Measurements from ENCODE around the gene CCR7. TPM values are rescaled to one million over a fixed set of nuclear protein-coding genes. Genes with fewer than 3 reads are reported as not detected.

The CCR7 gene
- polyA plus RNA-seq, 2 donors: 0.16 to 0.54 TPM

DNA sequence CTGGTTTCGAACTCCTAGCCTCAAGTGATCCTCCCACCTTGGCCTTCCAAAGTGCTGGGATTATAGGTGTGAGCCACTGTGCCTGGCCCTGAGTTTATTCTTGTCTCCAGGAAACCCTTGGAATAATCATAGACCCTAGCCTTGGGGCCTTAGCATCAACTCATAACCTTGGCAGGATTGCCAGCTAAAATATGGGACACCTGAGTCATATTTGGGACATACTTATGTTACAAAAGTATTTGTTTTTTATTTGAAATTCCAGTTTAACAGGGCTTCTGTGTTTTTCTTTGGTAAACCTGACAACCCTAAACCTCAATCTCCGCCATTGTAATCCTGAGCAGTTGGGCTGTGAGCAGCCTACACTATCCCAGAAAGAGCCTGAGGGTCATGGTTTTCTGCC is 35.3 kb downstream of the CCR7 start:
- Histone ChIP-seq H3K36me3 (ENCODE audit: control insufficient read depth in 2 of 2, insufficient read depth in 2 of 2, low read length in 1 of 2) (no peaks in the 10 kb centered on the region), H3K9me3 (ENCODE audit: control insufficient read depth in 2 of 2, insufficient read depth in 1 of 2, low read depth in 1 of 2, low read length in 1 of 2) (no peaks in the 10 kb centered on the region), H3K4me1 (ENCODE audit: control insufficient read depth in 2 of 2, insufficient read depth in 2 of 2, low read length in 1 of 2) (peaks cover 0 to 16% of the 10 kb centered on the region in 2 donors), H3K27me3 (ENCODE audit: control insufficient read depth in 1 of 2, insufficient read depth in 2 of 2, low read length in 2 of 2) (no peaks in the 10 kb centered on the region), H3K27ac (ENCODE audit: low read depth in 2 of 2, low read length in 1 of 2) (peak overlapping the region in 1 of 2 donors; percentile 80), H3K4me3 (ENCODE audit: low read depth in 1 of 2, low read length in 2 of 2) (no peak overlapping the region)
- 73 to 78% methylated on average over 2 of the region's 2 CpGs for WGBS, 2 donors

- Histone ChIP-seq H3K4me3 (ENCODE audit: low read depth in 1 of 2, low read length in 2 of 2) (no peak overlapping the region), H3K27ac (ENCODE audit: low read depth in 2 of 2, low read length in 1 of 2) (peak overlapping the region in 1 of 2 donors; percentile 7), H3K9me3 (ENCODE audit: control insufficient read depth in 2 of 2, insufficient read depth in 1 of 2, low read depth in 1 of 2, low read length in 1 of 2) (no peaks in the 10 kb centered on the region), H3K27me3 (ENCODE audit: control insufficient read depth in 1 of 2, insufficient read depth in 2 of 2, low read length in 2 of 2) (no peaks in the 10 kb centered on the region), H3K36me3 (ENCODE audit: control insufficient read depth in 2 of 2, insufficient read depth in 2 of 2, low read length in 1 of 2) (no peaks in the 10 kb centered on the region), H3K4me1 (ENCODE audit: control insufficient read depth in 2 of 2, insufficient read depth in 2 of 2, low read length in 1 of 2) (peaks cover 0 to 16% of the 10 kb centered on the region in 2 donors)
- WGBS, 2 donors: 60 to 64% methylated on average over 10 of the region's 10 CpGs
Observed at GRCh38 chr17:40528692-40529417, 36.4 kb downstream of the CCR7 start.

DNA sequence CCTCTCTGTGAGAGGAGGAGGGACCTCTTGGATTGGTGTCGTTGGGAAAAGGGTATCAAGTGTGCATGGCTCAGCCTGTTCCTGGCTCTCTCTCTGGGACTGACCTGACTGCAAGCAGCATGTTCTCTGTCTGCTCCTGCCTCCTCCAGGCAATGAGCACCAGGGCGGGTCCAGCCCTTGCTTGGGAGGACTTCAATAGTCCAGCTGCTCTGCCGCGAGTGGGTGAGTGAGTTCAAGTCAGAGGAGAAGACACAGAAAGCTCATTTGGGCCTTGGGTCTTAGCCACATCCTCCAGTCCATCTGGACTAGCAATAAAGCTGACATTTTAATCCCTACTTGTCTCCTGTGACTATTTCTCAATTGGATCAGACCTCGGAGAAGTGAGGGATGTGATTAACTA is 38.6 kb downstream of the CCR7 start:
- no peaks in the 10 kb centered on the region for H3K9me3 ChIP-seq (ENCODE audit: control insufficient read depth in 2 of 2, insufficient read depth in 1 of 2, low read depth in 1 of 2, low read length in 1 of 2)
- no peak overlapping the region for H3K4me3 ChIP-seq (ENCODE audit: low read depth in 1 of 2, low read length in 2 of 2)
- no peaks in the 10 kb centered on the region for H3K27me3 ChIP-seq (ENCODE audit: control insufficient read depth in 1 of 2, insufficient read depth in 2 of 2, low read length in 2 of 2)
- no peaks in the 10 kb centered on the region for H3K36me3 ChIP-seq (ENCODE audit: control insufficient read depth in 2 of 2, insufficient read depth in 2 of 2, low read length in 1 of 2)
- peaks cover 0 to 21% of the 10 kb centered on the region in 2 donors for H3K4me1 ChIP-seq (ENCODE audit: control insufficient read depth in 2 of 2, insufficient read depth in 2 of 2, low read length in 1 of 2)
- WGBS, 2 donors: 44 to 46% methylated on average over 5 of the region's 5 CpGs
- H3K27ac ChIP-seq (ENCODE audit: low read depth in 2 of 2, low read length in 1 of 2): no peak overlapping the region

DNA sequence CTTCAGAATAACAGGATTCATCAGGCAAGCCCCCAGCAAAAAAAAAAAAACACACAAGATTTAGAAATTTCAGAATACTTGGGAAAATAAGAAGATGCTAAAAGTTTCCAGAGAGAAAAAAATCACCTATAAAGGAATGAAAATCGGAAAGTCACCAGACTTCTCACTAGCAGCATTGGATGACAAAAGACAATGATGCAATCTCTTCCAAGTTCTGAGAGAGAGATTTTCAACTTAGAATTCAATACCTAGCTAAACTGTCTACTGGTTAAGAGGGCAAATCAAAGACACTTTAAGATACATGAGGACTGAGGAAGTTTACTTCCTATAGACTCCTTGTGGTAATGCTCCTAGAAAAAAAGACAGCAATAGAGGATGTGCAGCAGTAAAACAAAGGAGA is 40.0 kb downstream of the CCR7 start:
- Histone ChIP-seq H3K27me3 (ENCODE audit: control insufficient read depth in 1 of 2, insufficient read depth in 2 of 2, low read length in 2 of 2) (no peaks in the 10 kb centered on the region), H3K27ac (ENCODE audit: low read depth in 2 of 2, low read length in 1 of 2) (no peak overlapping the region), H3K4me3 (ENCODE audit: low read depth in 1 of 2, low read length in 2 of 2) (no peak overlapping the region), H3K4me1 (ENCODE audit: control insufficient read depth in 2 of 2, insufficient read depth in 2 of 2, low read length in 1 of 2) (peaks cover 0 to 17% of the 10 kb centered on the region in 2 donors), H3K9me3 (ENCODE audit: control insufficient read depth in 2 of 2, insufficient read depth in 1 of 2, low read depth in 1 of 2, low read length in 1 of 2) (no peaks in the 10 kb centered on the region), H3K36me3 (ENCODE audit: control insufficient read depth in 2 of 2, insufficient read depth in 2 of 2, low read length in 1 of 2) (no peaks in the 10 kb centered on the region)
- WGBS, 2 donors: 93% methylated on average over 1 of the region's 1 CpG

DNA sequence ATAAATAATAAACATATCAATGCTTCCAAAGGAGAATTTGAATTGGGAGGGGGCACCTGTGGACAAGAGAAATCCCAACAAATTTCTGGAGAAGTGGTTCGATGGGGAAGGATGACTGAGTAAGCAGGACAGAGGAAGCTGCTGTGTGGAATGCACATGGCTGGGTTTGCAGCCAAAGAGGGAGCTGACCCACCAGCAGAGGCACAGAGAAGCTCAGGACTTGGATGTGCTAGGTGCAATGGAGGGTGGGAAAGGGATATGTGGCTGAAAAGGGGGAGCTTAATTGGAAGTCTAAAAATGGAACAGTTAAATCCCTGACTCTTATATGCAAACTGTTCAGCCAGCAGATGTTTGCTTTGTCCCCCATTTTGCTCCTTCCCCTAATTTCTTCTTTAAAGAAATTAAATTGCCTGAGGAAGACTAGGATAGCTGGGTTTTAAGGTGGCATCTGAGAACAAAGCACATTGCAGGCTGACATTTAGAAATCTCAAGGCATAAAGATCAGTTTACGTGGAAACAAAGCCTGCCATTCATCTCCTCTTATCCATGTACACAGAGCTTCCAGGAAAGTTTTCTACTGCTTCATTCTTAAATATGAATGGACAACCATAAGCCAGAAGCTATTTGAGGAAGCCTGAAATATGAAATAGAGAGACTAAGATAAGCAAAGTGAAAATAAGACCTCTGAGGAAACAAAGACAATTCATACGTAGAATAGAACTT is 40.9 kb downstream of the CCR7 start:
- Histone ChIP-seq H3K4me3 (ENCODE audit: low read depth in 1 of 2, low read length in 2 of 2) (no peak overlapping the region), H3K4me1 (ENCODE audit: control insufficient read depth in 2 of 2, insufficient read depth in 2 of 2, low read length in 1 of 2) (peaks cover 0 to 21% of the 10 kb centered on the region in 2 donors), H3K27me3 (ENCODE audit: control insufficient read depth in 1 of 2, insufficient read depth in 2 of 2, low read length in 2 of 2) (no peaks in the 10 kb centered on the region), H3K9me3 (ENCODE audit: control insufficient read depth in 2 of 2, insufficient read depth in 1 of 2, low read depth in 1 of 2, low read length in 1 of 2) (no peaks in the 10 kb centered on the region), H3K36me3 (ENCODE audit: control insufficient read depth in 2 of 2, insufficient read depth in 2 of 2, low read length in 1 of 2) (no peaks in the 10 kb centered on the region), H3K27ac (ENCODE audit: low read depth in 2 of 2, low read length in 1 of 2) (peak overlapping the region; percentile 9 to 61)
- 43 to 49% methylated on average over 3 of the region's 3 CpGs for WGBS, 2 donors

DNA sequence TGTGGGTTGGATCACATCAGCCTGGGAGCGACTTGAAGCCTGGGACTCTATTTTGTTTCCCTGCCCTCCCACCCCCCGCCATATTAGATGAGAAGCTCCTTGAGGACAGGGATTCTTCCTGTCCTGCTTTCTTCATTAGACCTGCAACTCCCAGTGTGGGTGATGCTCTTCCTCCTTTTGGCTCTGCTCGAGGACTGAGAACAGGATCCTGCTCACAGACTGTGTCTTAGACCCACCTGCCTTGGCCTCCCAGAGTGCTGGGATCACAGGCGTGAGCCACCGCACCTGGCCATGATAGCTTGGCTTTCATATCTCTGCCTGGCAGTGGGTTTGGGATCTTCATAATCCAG is 42.3 kb downstream of the CCR7 start:
- Histone ChIP-seq H3K4me3 (ENCODE audit: low read depth in 1 of 2, low read length in 2 of 2) (no peak overlapping the region), H3K27ac (ENCODE audit: low read depth in 2 of 2, low read length in 1 of 2) (peak overlapping the region; percentile 88 to 89), H3K27me3 (ENCODE audit: control insufficient read depth in 1 of 2, insufficient read depth in 2 of 2, low read length in 2 of 2) (no peaks in the 10 kb centered on the region), H3K9me3 (ENCODE audit: control insufficient read depth in 2 of 2, insufficient read depth in 1 of 2, low read depth in 1 of 2, low read length in 1 of 2) (no peaks in the 10 kb centered on the region), H3K36me3 (ENCODE audit: control insufficient read depth in 2 of 2, insufficient read depth in 2 of 2, low read length in 1 of 2) (no peaks in the 10 kb centered on the region), H3K4me1 (ENCODE audit: control insufficient read depth in 2 of 2, insufficient read depth in 2 of 2, low read length in 1 of 2) (peaks cover 0 to 28% of the 10 kb centered on the region in 2 donors)
- WGBS, 2 donors: 75 to 86% methylated on average over 5 of the region's 5 CpGs

DNA sequence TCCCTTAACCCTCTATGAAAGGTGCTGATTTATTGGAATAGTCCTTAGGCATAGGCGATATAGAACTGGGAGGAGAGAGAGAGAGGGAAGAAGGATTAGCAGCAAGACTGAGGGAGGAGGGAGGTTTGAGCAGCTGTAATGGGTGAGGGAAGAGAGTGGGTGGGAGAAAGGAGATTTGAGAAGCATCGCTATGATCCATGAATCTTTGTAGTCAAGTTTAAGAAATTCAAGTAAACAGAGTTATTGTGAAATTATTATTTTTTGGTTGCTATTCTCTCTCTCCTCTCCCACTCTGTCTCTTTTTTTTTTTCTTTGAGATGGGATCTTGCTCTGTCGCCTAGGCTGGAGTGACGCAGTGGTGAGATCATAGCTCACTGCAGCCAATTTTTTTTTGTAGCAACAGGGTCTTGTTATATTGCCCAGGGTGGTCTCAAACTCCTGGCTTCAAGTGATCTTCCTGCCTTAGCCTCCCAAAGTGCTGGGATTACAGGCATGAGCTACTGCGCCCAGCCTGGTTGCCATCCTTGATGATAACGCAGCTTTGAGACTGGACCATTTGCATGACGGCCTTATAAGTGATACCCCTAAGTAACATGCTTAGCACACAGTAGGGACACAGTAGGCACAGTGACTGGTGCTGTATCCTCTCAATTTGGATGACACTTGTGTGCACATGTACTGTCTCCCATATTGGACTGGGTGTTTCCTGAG is 42.9 kb downstream of the CCR7 start:
- Histone ChIP-seq H3K36me3 (ENCODE audit: control insufficient read depth in 2 of 2, insufficient read depth in 2 of 2, low read length in 1 of 2) (no peaks in the 10 kb centered on the region), H3K9me3 (ENCODE audit: control insufficient read depth in 2 of 2, insufficient read depth in 1 of 2, low read depth in 1 of 2, low read length in 1 of 2) (no peaks in the 10 kb centered on the region), H3K4me1 (ENCODE audit: control insufficient read depth in 2 of 2, insufficient read depth in 2 of 2, low read length in 1 of 2) (peaks cover 0 to 28% of the 10 kb centered on the region in 2 donors), H3K27ac (ENCODE audit: low read depth in 2 of 2, low read length in 1 of 2) (peak overlapping the region; percentile 88 to 89), H3K27me3 (ENCODE audit: control insufficient read depth in 1 of 2, insufficient read depth in 2 of 2, low read length in 2 of 2) (no peaks in the 10 kb centered on the region), H3K4me3 (ENCODE audit: low read depth in 1 of 2, low read length in 2 of 2) (no peak overlapping the region)
- 73 to 76% methylated on average over 7 of the region's 7 CpGs for WGBS, 2 donors

- no peaks in the 10 kb centered on the region for H3K9me3 ChIP-seq (ENCODE audit: control insufficient read depth in 2 of 2, insufficient read depth in 1 of 2, low read depth in 1 of 2, low read length in 1 of 2)
- H3K4me3 ChIP-seq (ENCODE audit: low read depth in 1 of 2, low read length in 2 of 2): no peak overlapping the region
- H3K4me1 ChIP-seq (ENCODE audit: control insufficient read depth in 2 of 2, insufficient read depth in 2 of 2, low read length in 1 of 2): peaks cover 0 to 30% of the 10 kb centered on the region in 2 donors
- peak overlapping the region; percentile 84 to 88 for H3K27ac ChIP-seq (ENCODE audit: low read depth in 2 of 2, low read length in 1 of 2)
- no peaks in the 10 kb centered on the region for H3K27me3 ChIP-seq (ENCODE audit: control insufficient read depth in 1 of 2, insufficient read depth in 2 of 2, low read length in 2 of 2)
- H3K36me3 ChIP-seq (ENCODE audit: control insufficient read depth in 2 of 2, insufficient read depth in 2 of 2, low read length in 1 of 2): no peaks in the 10 kb centered on the region
- 90 to 93% methylated on average over 14 of the region's 14 CpGs for WGBS, 2 donors
Observed at GRCh38 chr17:40520991-40521453, 44.2 kb downstream of the CCR7 start.

- Histone ChIP-seq H3K4me1 (ENCODE audit: control insufficient read depth in 2 of 2, insufficient read depth in 2 of 2, low read length in 1 of 2) (peaks cover 0 to 30% of the 10 kb centered on the region in 2 donors), H3K4me3 (ENCODE audit: low read depth in 1 of 2, low read length in 2 of 2) (no peak overlapping the region), H3K9me3 (ENCODE audit: control insufficient read depth in 2 of 2, insufficient read depth in 1 of 2, low read depth in 1 of 2, low read length in 1 of 2) (no peaks in the 10 kb centered on the region), H3K27ac (ENCODE audit: low read depth in 2 of 2, low read length in 1 of 2) (peak overlapping the region; percentile 48 to 57), H3K27me3 (ENCODE audit: control insufficient read depth in 1 of 2, insufficient read depth in 2 of 2, low read length in 2 of 2) (no peaks in the 10 kb centered on the region), H3K36me3 (ENCODE audit: control insufficient read depth in 2 of 2, insufficient read depth in 2 of 2, low read length in 1 of 2) (no peaks in the 10 kb centered on the region)
- WGBS, 2 donors: 63 to 66% methylated on average over 5 of the region's 5 CpGs
Observed at GRCh38 chr17:40519089-40519775, 46.0 kb downstream of the CCR7 start.
